Endothelial cell of umbilical vein (primary cell): Measurements from ENCODE around the gene MYO9A. TPM values are rescaled to one million over a fixed set of nuclear protein-coding genes. Genes with fewer than 3 reads are reported as not detected.

ENCODE experiments used
- BruUV-seq: library from RNA; stranded (reverse); fragments of 400-500 nt; replicated peaks from 2 replicates; lab custom pipeline; 2021; lab: Mats Ljungman, UMichigan
- CTCF ChIA-PET: fragments of 300-600, 350-600 bp; sonication (Branson Sonifier 250); formaldehyde crosslinking; loops from one replicate; lab custom pipeline; 2021; ENCODE audit warnings: antibody characterized with exemption, inconsistent platforms; lab: Charles Lee
- POLR2A ChIA-PET: fragments of 300-600, 350-600 bp; sonication (Branson Sonifier 250); formaldehyde crosslinking; loops from one replicate; lab custom pipeline; 2021; ENCODE audit warnings: antibody characterized with exemption, inconsistent platforms; lab: Charles Lee
- DNase-seq: peaks from one replicate; pipeline ENCODE4 v3.0.0-alpha.2; 2011; ENCODE audit warnings: low read depth, low spot score
- FAIRE-seq: peaks from 2 replicates; lab custom pipeline; 2011; peaks lifted over from hg19 to GRCh38; lab: Jason Lieb, UNC
- H2AFZ ChIP-seq: 2 replicates; pipeline ENCODE4 v1.6.0; 2012; ENCODE audit warnings: low read depth, low read length, control low read depth, inconsistent platforms
- H3K27ac ChIP-seq: 2 replicates; pipeline ENCODE4 v1.5.1; 2011; ENCODE audit warnings: low read depth, mild to moderate bottlenecking, control low read depth, low read length, moderate library complexity; ENCODE audit not compliant: insufficient read depth
- H3K27me3 ChIP-seq, 2 experiments: 2 replicates each; pipeline versions ENCODE4 v1.6.0 to v1.6.1; 2011; ENCODE audit warnings: low read length in 2 of 2, mixed read lengths in 1 of 2; ENCODE audit not compliant: control insufficient read depth in 2 of 2, insufficient read depth in 2 of 2
- H3K36me3 ChIP-seq, 2 experiments: 2 replicates in 1 of 2; 3 replicates in 1 of 2; pipeline ENCODE4 v1.5.1; 2011; ENCODE audit warnings: low read length in 2 of 2, mild to moderate bottlenecking in 1 of 2, moderate library complexity in 1 of 2; ENCODE audit not compliant: control insufficient read depth in 2 of 2, insufficient read depth in 2 of 2; ENCODE audit errors: extremely low read depth in 1 of 2
- H3K4me1 ChIP-seq: 3 replicates; pipeline ENCODE4 v1.5.1; 2011; ENCODE audit warnings: mild to moderate bottlenecking, low read length; ENCODE audit not compliant: control insufficient read depth, insufficient read depth; ENCODE audit errors: extremely low read depth
- H3K4me2 ChIP-seq: 2 replicates; pipeline ENCODE4 v1.6.1; 2011; ENCODE audit warnings: low read length, control low read depth, mixed read lengths; ENCODE audit not compliant: insufficient read depth
- H3K4me3 ChIP-seq, 3 experiments: fragments of 200-600 bp in 1 of 3; sonication (generic), shearing (Covaris generic) in 1 of 3; replicated peaks in 1 of 3; 2 replicates each; pipeline ENCODE4 v1.5.1; 2011 to 2016; ENCODE audit warnings: control low read depth in 3 of 3, low read length in 3 of 3, mild to moderate bottlenecking in 2 of 3, inconsistent platforms in 1 of 3, low read depth in 1 of 3, moderate library complexity in 1 of 3; ENCODE audit not compliant: insufficient read depth in 1 of 3
- H3K79me2 ChIP-seq: 2 replicates; pipeline ENCODE4 v1.6.0; 2012; ENCODE audit warnings: low read length, inconsistent platforms; ENCODE audit not compliant: control insufficient read depth, insufficient read depth
- H3K9ac ChIP-seq: replicated peaks from 2 replicates; pipeline ENCODE3; 2011; ENCODE audit warnings: low read length, control low read depth; ENCODE audit not compliant: insufficient read depth; ENCODE audit errors: extremely low read depth
- H3K9me1 ChIP-seq: replicated peaks from 3 replicates; pipeline ENCODE4 v1.6.0; 2011; ENCODE audit warnings: mild to moderate bottlenecking, low read length; ENCODE audit not compliant: control insufficient read depth, insufficient read depth; ENCODE audit errors: extremely low read depth
- H3K9me3 ChIP-seq: replicated peaks from 2 replicates; pipeline ENCODE4 v1.5.1; 2012; ENCODE audit warnings: low read length, inconsistent platforms; ENCODE audit not compliant: control insufficient read depth, insufficient read depth
- H4K20me1 ChIP-seq: replicated peaks from 2 replicates; pipeline ENCODE3; 2011; ENCODE audit warnings: mild to moderate bottlenecking, low read length; ENCODE audit not compliant: control insufficient read depth, insufficient read depth; ENCODE audit errors: extremely low read depth
- CTCF ChIP-seq, 2 donors: IDR thresholded peaks; 1 replicate in 1 of 2; 2 replicates in 1 of 2; pipeline ENCODE4 v1.5.1; 2011; ENCODE audit warnings: low read length in 2 of 2, mild to moderate bottlenecking in 2 of 2, moderate library complexity in 2 of 2, control low read depth in 1 of 2, inconsistent platforms in 1 of 2, low read depth in 1 of 2; ENCODE audit not compliant: insufficient read depth in 1 of 2; ENCODE audit errors: extremely low read depth in 1 of 2
- EZH2 ChIP-seq: IDR thresholded peaks from 2 replicates; pipeline ENCODE4 v1.6.1; 2012; ENCODE audit warnings: borderline replicate concordance, low read depth, mild to moderate bottlenecking, moderate library complexity, low read length, inconsistent platforms; ENCODE audit not compliant: severe bottlenecking
- FOS ChIP-seq: IDR thresholded peaks from 2 replicates; pipeline ENCODE4 v1.6.1; 2011; ENCODE audit warnings: mild to moderate bottlenecking, low read length, moderate library complexity, borderline replicate concordance; ENCODE audit not compliant: insufficient read depth
- GATA2 ChIP-seq: IDR thresholded peaks from 2 replicates; pipeline ENCODE4 v1.7.0; 2011; ENCODE audit warnings: low read depth, mild to moderate bottlenecking, moderate library complexity, mixed read lengths, low read length; ENCODE audit not compliant: insufficient read length, insufficient read depth
- JUN ChIP-seq: IDR thresholded peaks from 2 replicates; pipeline ENCODE4 v1.6.1; 2011; ENCODE audit warnings: borderline replicate concordance, low read depth; ENCODE audit not compliant: insufficient read length, insufficient read depth
- MAX ChIP-seq: IDR thresholded peaks from 2 replicates; pipeline ENCODE4 v1.6.1; 2011; ENCODE audit not compliant: insufficient read depth, insufficient read length
- MYC ChIP-seq: IDR thresholded peaks from one replicate; pipeline ENCODE4 v1.6.1; 2011; ENCODE audit warnings: mild to moderate bottlenecking, low read depth, low read length
- POLR2A ChIP-seq: IDR thresholded peaks from 2 replicates; pipeline ENCODE4 v1.6.1; 2012; ENCODE audit warnings: low read depth, mild to moderate bottlenecking, control low read depth, low read length
- POLR2AphosphoS5 ChIP-seq: IDR thresholded peaks from 2 replicates; pipeline ENCODE4 v1.6.1; 2012; ENCODE audit warnings: low read depth, mild to moderate bottlenecking, control low read depth, low read length, moderate library complexity; ENCODE audit not compliant: insufficient read depth
- dilution Hi-C: fragments of 300-500 bp; cut with MboI; formaldehyde crosslinking; loops from one replicate; pipeline ENCODE4 v1.15.0; 2019; ENCODE audit warnings: low sequenced_read_pairs; ENCODE audit not compliant: extremely low pct_ligation_motif_present
- intact Hi-C: fragments of 100-400 bp; cut with micrococcal nuclease; formaldehyde crosslinking; loops from one replicate; pipeline ENCODE4 v1.10.0; 2022
- polyA plus RNA-seq, 4 experiments: library from polyadenylated mRNA; depleted of rRNA in 3 of 4; stranded (reverse) in 3 of 4; unstranded in 1 of 4; fragments of >200 nt; gene quantifications; 2 replicates each; pipeline versions ENCODE4 v1.2.1 to v1.2.3, GENCODE V29; 2011 to 2012; ENCODE audit warnings: missing spikeins in 1 of 4
- total RNA-seq: library from RNA; stranded (reverse); gene quantifications from 2 replicates; pipeline ENCODE4 v1.2.3, GENCODE V29; 2021

Gene MYO9A
- total and polyA plus RNA-seq, 2 donors (not counting 3 experiments of a cell fraction or from before 2014, with no cell fraction given) = 6.4 to 30.3 TPM

GRCh38 chr15:71809346-71809745 lies 308.6 kb downstream of the MYO9A start:
- dilution Hi-C loops (no loop called here), intact Hi-C loops (no loop called here)
- Histone ChIP-seq H3K4me2 (no peak overlapping the region), H3K27ac (no peak overlapping the region), H3K9ac (no peak overlapping the region), H3K4me1 (peaks cover 14% of the 10 kb centered on the region), H3K27me3 (no peaks in the 10 kb centered on the region), H3K79me2 (no peaks in the 10 kb centered on the region), H3K9me3 (no peaks in the 10 kb centered on the region), H3K9me1 (no peaks in the 10 kb centered on the region), H4K20me1 (no peaks in the 10 kb centered on the region), H3K4me3 (no peak overlapping the region), H3K36me3 (no peaks in the 10 kb centered on the region), H2AFZ (no peak overlapping the region)
- POLR2A ChIA-PET = no interaction called here
- FAIRE-seq = no peak
- CTCF ChIA-PET = interaction anchor here (10.1 to 12.4 kb wide), 2 partner anchors 57 to 347 kb away, joined by 97 to 235 read pairs; no protein-coding TSS in a partner anchor
- DNase-seq = no peak
- TF ChIP-seq CTCF (IDR thresholded peaks at IDR 0.05; ENCODE audit: extremely low read depth in 1 of 2, insufficient read depth in 1 of 2, low read depth in 1 of 2, low read length in 2 of 2) (no peak), EZH2 (no peak), POLR2AphosphoS5 (no peak), GATA2 (no peak), MAX (no peak), POLR2A (no peak), JUN (no peak), MYC (no peak), FOS (no peak)
- BruUV-seq = no TSS peak
